Measurements from ENCODE around the gene PTPRN2. TPM values are rescaled to one million over a fixed set of nuclear protein-coding genes. Genes with fewer than 3 reads are reported as not detected.

The PTPRN2 gene
- total and polyA plus RNA-seq, 2 of the 13 experiments (the other 11 are each of a cell fraction or from before 2014, with no cell fraction given): 2.5 to 24.2 TPM

GRCh38 chr7:157625973-157626742 lies 961.5 kb downstream of the PTPRN2 start:
- POLR2A ChIA-PET: no interaction called here

DNA sequence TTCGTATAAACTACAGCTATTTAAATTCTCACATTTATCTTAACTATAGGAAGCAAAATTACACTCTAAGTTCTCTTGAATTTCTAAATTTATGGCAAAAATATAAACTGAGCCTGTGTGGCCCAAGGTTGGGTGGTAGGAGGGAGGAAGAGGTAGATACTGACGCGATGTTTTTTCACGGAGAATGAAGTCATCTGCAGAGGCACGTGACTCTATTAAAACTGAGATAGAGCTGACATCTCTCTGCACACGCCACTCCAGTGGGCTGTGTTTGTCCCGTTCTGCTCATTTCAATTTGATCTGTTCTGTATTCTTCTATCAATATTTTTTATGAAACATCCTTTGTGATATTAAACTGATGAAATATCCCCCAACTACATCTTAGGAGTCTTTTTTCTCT lies 964.1 kb downstream of the PTPRN2 start:
- Histone ChIP-seq H3K4me1 (ENCODE audit: insufficient read depth, low read length) (no peaks in the 10 kb centered on the region), H3K79me2 (ENCODE audit: insufficient read depth, low read length) (no peaks in the 10 kb centered on the region), H3K27me3 (ENCODE audit: control insufficient read depth in 1 of 2, insufficient read depth in 2 of 2, low read length in 2 of 2) (peaks cover 3 to 58% of the 10 kb centered on the region in 2 experiments; a peak in 3 of 5 replicates), H3K9me3 (ENCODE audit: low read length) (no peaks in the 10 kb centered on the region), H4K20me1 (ENCODE audit: insufficient read depth, low read length) (no peaks in the 10 kb centered on the region), H3K36me3 (replicated peaks in 1 of 2; ENCODE audit: control insufficient read depth in 1 of 2, insufficient read depth in 2 of 2, low read length in 2 of 2) (no peaks in the 10 kb centered on the region), H3K4me3 (replicated peaks in 1 of 3; ENCODE audit: insufficient read depth in 1 of 3, low read depth in 2 of 3, low read length in 3 of 3) (no peak overlapping the region), H3K4me2 (ENCODE audit: low read depth, low read length) (no peak overlapping the region), H3K9ac (ENCODE audit: insufficient read depth, low read depth, low read length) (no peak overlapping the region), H3K27ac (ENCODE audit: extremely low read length, insufficient read depth, low read length) (no peak overlapping the region), H2AFZ (ENCODE audit: low read length) (no peak overlapping the region)
- POLR2A ChIA-PET: no interaction called here
- no peak for DNase-seq (ENCODE audit: low spot score)
- no peak for TF ChIP-seq RXRA (CRISPR knock-in tag; IDR thresholded peaks at IDR 0.05)
- TF ChIP-seq CTCF (CRISPR knock-in tag; IDR thresholded peaks at IDR 0.05): no peak
- TF ChIP-seq ZNF264 (CRISPR knock-in tag; IDR thresholded peaks at IDR 0.05): no peak
- FAIRE-seq: no peak
- WGBS (ENCODE audit: low lambda C conversion rate): 62% methylated on average over 7 of the region's 7 CpGs
- in situ Hi-C loops (cut with HindIII; ENCODE audit: extremely low pct_ligation_motif_present, low pct_unique_long_range_greater_than_20kb): no loop called here
- CTCF ChIA-PET (ENCODE audit: low intra/inter-chr PET ratio, low total read pairs): no interaction called here
- BruUV-seq (replicated peaks): no TSS peak
- ATAC-seq: no peak
- intact Hi-C loops (cut with micrococcal nuclease; ENCODE audit: unreplicated experiment): no loop called here

More at GRCh38 chr7:157625973-157626742, 961.5 kb downstream of the PTPRN2 start:
- in situ Hi-C loops (cut with HindIII; ENCODE audit: extremely low pct_ligation_motif_present, low pct_unique_long_range_greater_than_20kb): no loop called here
- Histone ChIP-seq H4K20me1 (ENCODE audit: insufficient read depth, low read length) (no peaks in the 10 kb centered on the region), H3K27ac (ENCODE audit: extremely low read length, insufficient read depth, low read length) (no peak overlapping the region), H3K9me3 (ENCODE audit: low read length) (no peaks in the 10 kb centered on the region), H3K4me3 (replicated peaks in 1 of 3; ENCODE audit: insufficient read depth in 1 of 3, low read depth in 2 of 3, low read length in 3 of 3) (no peak overlapping the region), H3K36me3 (replicated peaks in 1 of 2; ENCODE audit: control insufficient read depth in 1 of 2, insufficient read depth in 2 of 2, low read length in 2 of 2) (no peaks in the 10 kb centered on the region), H3K79me2 (ENCODE audit: insufficient read depth, low read length) (no peaks in the 10 kb centered on the region), H3K9ac (ENCODE audit: insufficient read depth, low read depth, low read length) (no peak overlapping the region), H3K4me2 (ENCODE audit: low read depth, low read length) (no peak overlapping the region), H2AFZ (ENCODE audit: low read length) (no peak overlapping the region), H3K27me3 (ENCODE audit: control insufficient read depth in 1 of 2, insufficient read depth in 2 of 2, low read length in 2 of 2) (peaks cover 4 to 55% of the 10 kb centered on the region in 2 experiments; a peak in 3 of 5 replicates), H3K4me1 (ENCODE audit: insufficient read depth, low read length) (no peaks in the 10 kb centered on the region)
- intact Hi-C loops (cut with micrococcal nuclease; ENCODE audit: unreplicated experiment): no loop called here
- DNase-seq (ENCODE audit: low spot score): no peak
- CTCF ChIA-PET (ENCODE audit: low intra/inter-chr PET ratio, low total read pairs): no interaction called here
- ATAC-seq: no peak
- 47% methylated on average over 11 of the region's 11 CpGs for WGBS (ENCODE audit: low lambda C conversion rate)
- BruUV-seq (replicated peaks): no TSS peak
- no peak for TF ChIP-seq ZNF652 (CRISPR knock-in tag; IDR thresholded peaks at IDR 0.05; ENCODE audit: borderline replicate concordance, low read depth)
- TF ChIP-seq MAX (IDR thresholded peaks at IDR 0.05): no peak
- no peak for TF ChIP-seq ATF5 (CRISPR knock-in tag; IDR thresholded peaks at IDR 0.05; ENCODE audit: low read depth)
- no peak for TF ChIP-seq ZFYVE20 (CRISPR knock-in tag; IDR thresholded peaks at IDR 0.05; ENCODE audit: borderline replicate concordance, low read depth)
- TF ChIP-seq PHF5A (CRISPR knock-in tag; IDR thresholded peaks at IDR 0.05; ENCODE audit: low read depth, unreplicated experiment): no peak
- TF ChIP-seq MAFG (CRISPR knock-in tag; IDR thresholded peaks at IDR 0.05): no peak
- FAIRE-seq: no peak
